MV-4-11 (cell line): Measurements from ENCODE around the gene SLC38A11.
A peak's percentile ranks its signal among the peaks of the same experiment; 100 is the strongest.

Experiments used
- DNase-seq: peaks from one replicate; lab custom pipeline; 2025; lab: John Stamatoyannopoulos, UW

The SLC38A11 gene

DNA sequence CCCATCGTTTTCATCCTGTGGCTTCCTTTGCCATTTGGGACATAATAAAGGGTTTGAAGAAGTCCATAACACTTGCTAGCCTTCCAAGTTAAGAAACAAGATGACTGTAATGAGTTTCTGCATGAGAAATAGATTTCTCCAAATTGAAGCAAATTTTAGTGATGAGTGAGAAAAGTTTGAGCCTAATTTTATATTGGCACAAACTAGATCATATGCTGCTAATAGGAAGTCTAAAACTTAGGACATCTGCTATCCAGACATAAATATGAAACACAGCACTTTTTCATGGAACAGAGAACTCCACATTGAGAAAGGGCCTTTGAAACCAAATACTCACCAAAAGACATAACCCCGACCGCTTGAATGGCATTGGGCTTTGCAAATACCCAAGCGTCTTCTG lies 39.8 kb downstream of the SLC38A11 start:
- DNase-seq = no peak

DNA sequence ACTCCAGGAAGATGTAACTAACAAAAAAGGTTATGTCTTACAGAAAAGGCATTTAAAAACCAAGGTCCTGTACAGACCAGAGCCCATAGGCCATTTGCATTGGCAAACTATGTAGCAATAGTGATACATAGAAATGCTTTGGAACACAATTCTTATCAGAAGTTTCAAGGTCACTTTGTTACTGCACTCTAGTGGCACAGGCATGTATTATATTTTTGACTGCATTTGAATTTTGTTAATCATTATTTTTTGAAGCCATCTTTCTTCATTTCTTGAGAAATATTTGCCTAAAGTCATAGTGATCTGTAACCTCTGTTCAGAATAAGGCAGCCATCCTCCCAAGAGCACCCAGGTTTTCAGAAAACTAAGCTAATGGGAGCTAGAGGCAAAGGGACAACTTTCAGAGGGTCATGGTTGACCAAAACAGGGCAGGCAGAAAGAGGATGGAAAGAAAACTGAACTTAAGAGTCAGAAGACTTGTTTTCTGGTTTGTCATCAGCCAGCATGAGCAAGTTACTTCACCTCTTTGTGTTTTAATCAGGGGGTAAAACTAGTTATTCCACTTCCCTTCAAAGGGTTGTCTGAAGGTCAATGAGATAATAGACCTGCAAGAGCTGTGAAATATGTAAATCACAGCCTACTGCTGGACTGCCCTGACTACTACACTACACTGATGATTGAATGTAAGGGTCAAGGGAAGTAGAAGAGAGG lies 41.5 kb downstream of the SLC38A11 start:
- no peak for DNase-seq

DNA sequence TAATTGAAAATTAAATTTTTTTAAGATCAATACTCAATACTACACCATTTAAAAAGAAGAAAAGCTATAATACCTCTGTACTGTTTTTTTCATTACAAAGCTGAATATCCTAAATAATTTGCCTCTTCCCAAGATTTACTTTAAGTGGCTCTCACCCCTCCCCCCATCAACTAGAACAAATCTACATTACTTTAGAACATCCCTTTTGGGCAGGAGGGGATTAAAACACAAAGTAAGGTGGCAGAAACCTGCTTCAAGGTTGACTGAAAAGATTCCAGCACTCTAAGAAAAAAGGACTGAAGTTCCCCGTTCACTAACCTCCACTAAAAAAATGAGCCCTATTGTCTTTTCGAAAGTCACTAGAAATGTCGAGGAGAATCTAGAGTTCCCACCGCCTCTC lies 42.3 kb downstream of the SLC38A11 start:
- DNase-seq = no peak

DNA sequence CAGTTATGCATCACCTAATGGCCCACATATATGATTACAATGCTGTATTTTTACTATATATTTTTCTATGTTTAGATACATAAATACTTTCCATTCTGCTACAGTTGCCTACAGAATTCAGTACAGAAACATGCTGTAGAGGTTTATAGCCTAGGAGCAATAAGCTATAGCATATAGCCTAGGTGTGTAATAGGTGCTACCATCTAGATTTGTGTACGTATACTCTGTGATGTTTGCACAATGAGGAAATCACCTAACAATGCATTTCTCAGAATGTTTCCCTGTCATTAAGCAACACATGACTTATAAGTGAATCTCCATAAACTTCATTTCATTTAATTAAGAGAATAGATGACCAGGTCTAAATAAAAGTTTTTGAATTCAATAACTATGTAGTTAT lies 43.5 kb downstream of the SLC38A11 start:
- DNase-seq = no peak

DNA sequence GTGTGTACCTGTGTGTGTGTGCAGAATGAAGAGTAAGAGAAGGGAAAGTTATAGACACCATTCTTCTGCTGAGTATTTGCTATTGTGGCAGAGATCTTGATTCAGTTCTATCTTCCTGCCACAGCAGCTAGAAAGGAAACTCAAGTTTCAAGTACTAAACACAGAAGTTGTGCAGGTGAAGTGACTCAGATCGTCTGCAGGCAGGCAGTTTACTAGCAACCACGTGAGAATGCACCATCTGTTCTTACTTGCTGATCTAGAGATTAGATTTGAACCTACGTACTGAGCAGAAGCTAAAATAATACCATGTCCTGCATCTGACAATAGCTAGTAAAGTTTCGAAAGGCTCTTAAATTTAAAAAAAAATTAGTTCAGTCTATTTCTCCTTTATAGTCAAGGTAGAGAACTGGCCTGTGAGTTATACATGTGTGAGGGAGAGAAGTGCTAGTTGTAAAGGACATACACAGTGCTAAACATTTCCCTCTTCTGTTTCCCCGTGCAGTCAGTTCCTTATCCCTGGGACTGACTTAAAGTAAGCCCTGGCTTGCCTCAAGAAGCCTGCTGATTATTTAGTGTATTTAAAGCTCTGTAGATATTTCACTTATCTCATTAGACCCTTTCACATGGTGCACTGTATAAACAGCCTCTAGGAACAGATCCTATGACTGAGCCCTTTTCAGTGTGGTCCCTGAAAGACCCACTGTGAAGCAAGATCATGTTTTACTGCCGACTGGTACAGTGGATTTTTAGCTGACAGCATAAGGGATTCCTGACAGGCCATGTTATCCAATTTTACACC lies 45.0 kb downstream of the SLC38A11 start:
- no peak for DNase-seq

DNA sequence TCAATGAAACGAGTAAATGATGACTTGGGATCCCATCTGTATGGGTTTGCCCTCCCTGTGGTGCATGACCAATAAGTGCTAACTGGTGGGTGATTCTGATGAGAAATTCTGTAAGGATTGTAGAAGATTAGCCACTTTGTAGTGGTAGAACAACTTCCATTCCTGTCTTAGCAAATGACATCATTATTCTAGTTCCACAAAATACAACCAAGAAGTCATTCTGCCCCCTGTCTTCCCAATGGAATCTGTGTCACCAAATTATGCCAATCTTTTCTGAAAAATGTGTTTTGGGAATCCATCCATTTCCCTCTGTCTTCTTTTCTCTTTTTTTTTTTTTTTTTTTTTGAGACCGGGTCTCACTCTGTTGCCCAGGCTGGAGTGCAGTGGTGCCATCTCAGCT lies 48.4 kb downstream of the SLC38A11 start:
- DNase-seq = no peak

DNA sequence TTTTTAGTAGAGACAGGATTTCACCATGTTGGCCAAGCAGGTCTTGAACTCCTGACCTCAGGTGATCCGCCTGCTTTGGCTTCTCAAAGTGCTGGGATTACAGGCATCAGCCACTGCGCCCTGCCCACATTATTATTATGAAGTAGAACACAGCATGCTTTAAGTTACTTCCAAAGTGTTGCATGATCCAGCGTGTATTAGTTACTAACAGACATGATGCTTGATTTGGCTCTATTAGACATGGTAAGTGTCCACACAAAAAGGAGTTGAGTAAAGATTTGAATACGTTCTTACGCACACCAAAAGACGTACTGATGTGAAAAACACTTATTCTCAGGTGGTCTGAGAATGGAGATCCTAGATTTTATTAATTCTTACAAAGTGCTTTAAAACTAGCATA lies 50.0 kb downstream of the SLC38A11 start:
- DNase-seq = no peak

DNA sequence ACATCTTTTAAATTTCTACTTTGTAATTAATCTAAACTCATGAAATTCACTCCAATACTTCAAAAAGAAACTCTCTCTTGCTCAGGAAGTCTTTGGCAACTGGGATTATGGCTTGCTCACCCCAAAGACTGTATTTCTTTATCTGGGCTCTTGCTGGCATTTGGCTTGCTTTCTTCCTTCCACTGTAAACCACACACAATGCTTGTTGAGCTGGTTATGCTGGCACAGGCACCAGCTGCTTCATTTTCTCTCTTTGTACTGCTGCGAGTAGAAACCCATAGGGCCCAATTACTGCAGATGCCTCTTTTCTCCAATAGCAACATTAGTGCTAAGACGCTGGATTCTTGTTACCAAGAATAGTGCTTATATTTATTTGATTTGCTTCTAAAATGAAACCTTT lies 51.4 kb downstream of the SLC38A11 start:
- DNase-seq = no peak

DNA sequence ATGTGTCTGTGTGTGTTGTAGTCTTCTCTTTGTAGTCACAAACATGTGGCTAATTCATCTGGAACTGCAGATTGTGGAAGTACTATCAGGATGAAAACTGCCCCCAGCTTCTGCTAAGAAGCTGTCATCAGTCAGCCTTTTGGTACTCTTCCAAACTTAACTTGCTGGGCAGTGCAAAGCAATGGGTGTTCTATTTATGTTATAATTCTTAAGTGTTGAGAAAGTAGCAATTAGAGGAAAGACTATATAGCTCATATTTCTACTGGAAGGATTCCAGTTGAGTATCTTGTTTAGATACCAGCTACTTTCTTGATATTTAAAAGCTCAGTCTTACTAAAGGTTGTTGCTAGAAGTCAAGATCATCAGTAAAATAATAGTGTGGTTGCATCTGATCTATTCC lies 52.1 kb downstream of the SLC38A11 start:
- no peak for DNase-seq

DNA sequence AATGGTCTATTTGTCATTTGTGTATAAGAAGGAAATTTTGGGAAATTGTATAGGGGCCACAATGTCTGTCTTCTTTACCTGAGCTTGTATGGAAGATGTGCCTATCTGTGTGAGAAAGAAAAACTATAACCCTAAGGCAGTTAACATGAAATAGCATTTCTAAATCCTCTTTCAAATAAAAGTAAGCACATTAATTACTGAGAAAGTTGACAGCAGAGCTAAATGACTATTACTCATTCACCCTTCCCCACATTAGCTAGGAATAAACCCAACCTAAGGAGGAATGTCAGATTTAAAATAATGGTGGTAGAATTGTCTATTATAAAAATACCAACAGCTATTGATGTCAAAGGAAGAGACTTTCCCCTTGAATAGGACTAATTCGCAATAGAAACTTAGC lies 56.2 kb downstream of the SLC38A11 start:
- DNase-seq = no peak

DNA sequence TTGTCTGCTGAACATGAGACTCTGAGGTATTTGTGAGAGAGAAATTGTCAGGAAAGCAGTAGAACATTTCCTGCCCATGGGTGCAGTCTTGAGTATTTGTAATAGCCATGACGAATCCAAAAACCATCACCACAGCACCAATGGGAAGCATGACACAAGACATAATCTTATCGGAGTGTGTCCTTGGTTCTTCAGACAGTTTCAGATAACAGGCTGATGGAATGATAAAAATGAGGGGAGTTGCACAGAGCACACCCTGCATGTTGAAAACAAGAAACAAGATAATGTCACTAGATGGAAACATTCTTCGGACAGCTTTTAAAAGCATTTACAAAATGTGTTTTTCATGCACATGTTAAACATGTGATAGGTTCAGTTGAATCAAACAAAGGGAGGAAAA lies 56.9 kb downstream of the SLC38A11 start:
- DNase-seq = no peak

DNA sequence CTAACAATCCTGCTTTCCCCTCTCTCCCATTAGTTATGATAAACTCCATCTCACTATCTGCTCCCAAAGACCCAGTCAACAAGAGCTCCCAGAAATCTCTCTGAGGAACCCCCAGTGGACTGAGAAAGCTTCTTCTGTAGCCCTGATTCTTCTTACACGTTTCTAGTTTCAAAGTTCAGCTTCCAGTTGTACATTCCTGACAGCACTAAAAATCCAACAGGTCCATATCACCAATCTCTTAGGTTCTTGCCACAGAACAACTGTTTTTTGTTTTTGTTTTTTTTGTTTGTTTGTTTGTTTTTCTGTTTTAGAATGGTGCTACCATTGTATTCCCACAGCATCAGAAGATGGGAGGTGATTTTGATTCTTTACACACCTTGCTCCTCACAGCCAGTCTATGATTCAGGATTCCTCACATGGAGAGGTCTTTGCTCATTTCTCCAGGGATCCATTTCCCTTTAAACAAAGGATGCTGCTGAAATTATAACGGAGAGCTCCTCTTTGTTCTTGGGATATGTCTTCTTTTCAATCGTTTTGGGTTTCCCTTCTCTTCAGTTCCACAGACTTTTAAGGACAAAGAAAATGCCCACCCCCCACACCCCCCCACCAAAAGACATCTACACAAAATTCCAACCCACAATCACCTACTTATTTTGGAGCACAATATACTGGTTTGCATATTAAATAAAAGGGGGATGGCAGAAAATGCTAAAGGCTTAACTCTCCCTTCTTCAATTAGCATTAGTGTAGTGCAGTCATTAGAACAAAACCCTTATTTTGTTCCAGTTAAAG lies 57.7 kb downstream of the SLC38A11 start:
- no peak for DNase-seq

DNA sequence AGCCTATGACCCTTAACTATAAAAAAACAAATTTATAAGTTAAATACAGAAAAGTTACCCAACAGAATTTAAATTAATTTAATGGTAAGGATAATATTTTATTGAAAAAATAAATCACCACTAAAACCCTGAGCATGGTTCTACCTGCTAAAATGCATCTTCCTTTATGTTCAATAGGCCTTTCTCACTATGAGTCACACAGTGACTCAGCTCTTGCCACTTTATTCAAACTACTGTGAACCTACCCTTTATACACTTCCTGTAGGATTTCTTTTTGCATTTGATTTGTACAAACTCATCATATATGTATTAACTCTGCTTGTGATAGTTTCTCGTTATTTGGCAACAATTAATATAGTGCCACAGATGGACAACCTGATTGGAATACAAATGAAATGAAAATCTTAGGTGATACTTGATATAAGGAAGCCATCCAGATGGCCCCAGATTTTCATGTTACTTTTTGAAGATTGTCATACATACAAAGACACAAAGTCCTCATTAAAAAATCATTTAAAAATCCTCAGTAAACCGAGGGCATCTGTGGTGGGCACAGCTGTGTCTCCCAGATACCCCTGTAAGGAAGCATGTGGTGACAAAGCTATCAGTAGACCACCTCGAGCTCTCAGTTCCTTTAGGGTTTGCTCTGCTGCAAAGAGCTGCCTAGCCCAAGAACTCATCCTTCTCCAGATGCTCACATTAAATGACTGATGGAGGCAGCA lies 58.5 kb downstream of the SLC38A11 start:
- DNase-seq = peak; percentile 36

DNA sequence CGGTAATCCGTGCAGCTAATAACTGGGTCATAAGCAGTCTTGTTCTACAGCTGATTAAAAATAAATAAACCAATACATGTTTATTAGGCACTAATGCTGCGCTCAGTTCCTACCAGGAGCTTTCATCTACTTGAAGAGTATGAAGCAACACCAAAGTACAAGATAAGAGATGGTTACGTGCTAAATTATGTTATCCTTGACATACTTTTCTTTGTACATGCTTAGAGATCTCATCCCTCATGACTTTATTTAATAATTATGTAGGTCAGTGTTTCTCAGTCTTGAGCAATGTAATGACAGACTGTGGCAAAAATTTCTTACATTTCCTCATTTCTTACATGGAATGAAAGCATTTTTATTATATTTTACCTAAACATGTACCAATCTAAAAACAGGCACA lies 59.1 kb downstream of the SLC38A11 start:
- DNase-seq = no peak

DNA sequence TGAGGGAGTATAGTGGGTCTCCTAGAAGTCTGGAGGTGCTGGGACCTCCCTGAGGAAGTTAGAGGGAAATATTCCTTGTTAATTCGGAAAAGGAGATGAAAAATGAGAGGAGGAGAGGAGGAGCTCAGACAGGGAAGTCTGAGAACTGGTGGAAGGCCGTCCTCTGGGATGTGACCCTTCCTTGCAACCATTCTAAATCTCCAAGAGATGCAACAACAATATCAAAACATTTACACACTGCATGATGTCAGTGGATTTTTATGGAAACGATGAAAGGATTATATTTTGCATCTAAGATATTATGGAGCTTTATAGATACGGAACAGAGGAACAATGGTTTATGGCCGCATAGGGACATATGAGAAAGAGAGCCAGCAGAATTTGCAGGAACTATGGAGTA lies 63.9 kb downstream of the SLC38A11 start:
- DNase-seq = no peak

DNA sequence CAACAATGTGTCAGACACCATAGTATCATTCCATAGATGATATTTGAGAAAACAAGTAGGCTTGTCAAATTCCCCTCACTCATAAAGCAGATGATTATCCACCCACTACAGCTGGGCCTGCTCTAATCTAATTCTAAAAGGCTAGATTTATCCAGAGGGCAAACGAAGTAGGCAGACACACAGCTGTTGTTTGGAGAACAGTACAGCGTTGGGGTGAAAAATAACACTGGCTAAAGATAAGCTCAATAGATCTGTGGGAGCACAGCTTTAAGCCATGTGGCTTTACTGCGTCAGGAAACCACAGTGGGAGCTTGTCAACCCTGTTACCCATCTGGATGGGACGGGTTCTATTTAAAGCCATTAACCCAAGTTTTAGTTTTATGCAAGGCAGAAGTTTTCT lies 64.8 kb downstream of the SLC38A11 start:
- DNase-seq = peak; percentile 79

DNA sequence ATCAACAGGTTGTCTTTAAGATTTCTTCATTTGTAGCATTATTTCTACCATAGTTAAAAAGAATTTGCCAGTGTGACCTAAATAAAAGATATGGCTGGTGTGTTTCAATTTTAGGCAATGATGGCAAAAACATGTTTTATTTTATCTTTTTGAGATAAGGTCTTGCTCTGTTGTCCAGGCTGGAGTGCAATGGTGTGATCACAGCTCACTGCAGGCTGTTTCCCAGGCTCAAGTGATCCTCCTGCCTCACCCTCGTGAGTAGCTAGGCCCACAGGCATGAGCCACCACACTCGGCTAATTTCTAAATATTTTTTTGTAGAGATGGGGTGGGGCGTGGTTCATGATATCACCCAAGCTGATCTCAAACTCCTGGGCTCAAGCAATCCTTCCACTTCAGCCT lies 66.7 kb downstream of the SLC38A11 start:
- no peak for DNase-seq

DNA sequence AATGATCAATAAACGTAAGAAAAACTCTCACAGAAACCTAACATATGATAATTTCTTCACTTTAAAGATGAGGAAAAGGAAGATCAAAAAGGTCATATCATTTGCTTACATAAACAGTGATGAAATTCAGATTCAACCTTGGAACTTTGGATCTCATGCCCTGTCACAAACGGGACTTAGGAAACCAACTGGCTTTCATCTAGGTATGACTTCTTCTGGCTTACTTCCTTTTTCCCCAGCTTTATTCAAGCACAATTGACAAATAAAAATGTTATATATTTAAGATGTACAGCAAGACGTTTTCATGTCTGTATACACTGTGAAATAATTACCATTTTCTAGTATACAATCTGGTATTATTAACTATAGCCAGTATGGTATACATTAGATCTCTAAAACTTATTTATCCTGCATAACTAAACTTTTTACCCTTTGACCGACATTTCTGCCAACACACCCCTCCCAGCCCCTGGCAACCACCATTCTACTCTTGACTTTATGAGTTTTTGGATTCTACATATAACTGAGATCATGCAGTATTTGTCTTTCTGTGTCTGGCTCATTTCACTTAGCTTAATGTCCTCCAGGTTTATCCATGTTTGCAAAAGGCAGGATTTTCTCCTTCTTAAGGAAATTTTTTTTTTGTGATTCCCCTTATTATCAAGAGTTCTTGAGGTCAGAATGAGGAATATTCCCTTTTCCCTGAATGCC lies 67.7 kb downstream of the SLC38A11 start:
- no peak for DNase-seq

DNA sequence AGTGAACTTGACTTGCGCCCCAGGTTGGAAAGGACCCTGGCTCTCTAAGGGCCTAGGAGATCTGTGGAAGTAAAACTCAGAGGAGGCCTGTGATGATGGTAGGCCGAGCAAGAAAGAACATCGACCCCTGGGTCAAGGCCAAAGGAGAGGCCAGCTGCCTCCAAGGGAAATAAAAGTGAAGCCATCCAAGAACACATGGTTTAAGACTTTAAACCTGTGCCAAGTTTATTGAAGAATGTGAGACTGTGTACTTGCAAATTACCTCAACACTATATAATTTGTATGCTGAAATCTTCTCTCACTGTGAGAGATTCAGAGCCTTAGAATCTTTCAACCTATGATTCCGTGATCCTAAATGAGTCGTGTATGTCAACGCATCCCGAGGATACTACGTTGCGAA lies 73.0 kb downstream of the SLC38A11 start:
- no peak for DNase-seq

DNA sequence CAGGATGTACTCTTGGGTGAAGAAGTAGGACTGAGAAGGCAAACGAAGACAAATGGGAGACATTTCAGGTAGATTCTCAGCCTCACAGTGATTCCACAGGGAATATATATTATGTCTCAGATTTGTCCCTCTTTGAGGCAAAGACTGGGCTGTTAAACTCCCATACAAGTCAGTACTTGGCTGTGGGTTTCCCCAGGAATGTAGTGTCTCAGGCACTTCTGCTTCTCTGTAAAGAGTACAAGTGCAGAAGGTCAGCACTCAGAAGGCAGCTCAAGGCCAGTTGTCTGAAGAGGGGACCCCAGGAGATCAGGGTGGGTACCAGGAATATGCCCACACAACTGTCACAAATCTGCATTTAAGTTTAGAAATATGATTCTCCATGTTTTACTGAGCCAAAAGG lies 73.8 kb downstream of the SLC38A11 start:
- DNase-seq = no peak

DNA sequence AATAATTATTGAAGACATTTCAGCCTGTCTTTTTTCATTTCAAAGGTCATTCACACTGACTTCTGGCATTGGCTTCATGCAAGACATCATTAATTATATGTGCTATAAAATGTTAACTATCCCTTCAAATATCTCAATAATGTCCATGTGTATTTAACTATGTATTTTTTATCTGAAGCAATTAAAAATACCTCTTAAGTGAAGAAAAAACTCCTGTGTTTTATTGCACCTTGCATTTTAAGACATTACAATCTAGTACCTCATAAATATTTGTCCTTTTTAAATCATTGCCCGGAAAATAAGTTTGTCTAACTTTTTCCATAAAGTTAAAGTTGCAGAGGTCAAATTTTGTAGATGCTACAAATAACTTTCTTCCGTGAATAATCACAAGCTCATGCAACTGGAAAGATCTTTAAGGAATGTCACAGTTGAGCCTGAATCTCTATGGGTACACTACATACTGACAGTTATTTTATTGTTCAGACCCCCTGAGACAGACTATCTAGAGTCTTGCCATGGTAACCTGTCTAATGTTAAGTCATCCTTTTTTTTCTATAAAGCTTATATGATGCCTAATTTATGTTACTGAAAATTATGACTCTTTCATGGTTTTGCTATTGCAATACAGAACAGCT lies 75.3 kb downstream of the SLC38A11 start:
- no peak for DNase-seq
